HL-60 (cell line): ENCODE data around the gene CYP27C1.

Experiments used
- CTCF ChIP-seq: IDR thresholded peaks from one replicate; pipeline ENCODE4 v1.5.1; 2011; ENCODE audit warnings: low read length, control low read depth, inconsistent platforms; ENCODE audit not compliant: insufficient read depth
- POLR2AphosphoS5 ChIP-seq: IDR thresholded peaks from 2 replicates; pipeline ENCODE4 v1.6.1; 2012; ENCODE audit warnings: low read depth
- REST ChIP-seq: IDR thresholded peaks from 2 replicates; pipeline ENCODE4 v1.6.1; 2012; ENCODE audit warnings: low read depth; ENCODE audit not compliant: insufficient replicate concordance

DNA sequence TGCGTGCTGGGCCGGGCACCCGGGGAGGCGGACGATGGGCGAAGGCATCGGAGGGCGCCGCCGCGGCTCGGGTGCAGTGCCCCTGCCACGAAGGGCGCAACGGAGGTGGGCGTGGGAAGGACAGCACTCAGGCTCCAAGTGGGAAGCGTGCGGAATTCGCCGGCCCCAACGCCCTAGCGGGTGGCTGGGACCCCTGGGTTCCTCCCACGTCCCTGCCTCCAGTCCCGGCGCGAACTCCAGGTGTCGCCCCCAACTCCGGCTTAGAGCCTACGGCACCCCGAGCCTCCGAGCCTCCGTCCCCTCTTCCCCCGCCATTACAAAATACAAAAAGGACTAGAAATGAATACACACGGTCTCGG, 1.3 kb downstream of the CYP27C1 start:
- TF ChIP-seq CTCF (no peak), POLR2AphosphoS5 (no peak), REST (no peak)
